ENCODE measurements around the gene ALOX12B.
"Not testable (repeated sequence)": the region's sequence is repeated elsewhere in the genome, so short reads cannot be mapped to it uniquely, and the experiment has no call there.

DNA sequence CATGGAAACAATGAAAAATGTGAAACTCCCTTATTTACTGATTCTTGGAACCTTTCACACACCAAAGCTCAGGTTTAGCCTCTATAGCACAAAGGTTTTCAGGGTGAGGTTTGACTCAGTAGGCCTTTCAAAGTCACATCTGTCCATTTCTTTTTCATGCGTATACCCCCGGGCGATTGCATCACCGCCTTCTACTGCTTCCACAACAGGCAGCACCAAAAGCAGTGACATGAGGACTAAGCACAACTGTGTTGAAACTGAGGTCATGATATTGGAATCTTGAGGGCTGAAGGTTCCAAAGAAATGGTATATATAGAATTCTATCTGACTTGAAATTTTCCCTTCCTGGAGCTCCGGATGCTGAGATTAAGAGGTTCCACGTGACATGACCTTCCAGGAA lies 63.4 kb downstream of the ALOX12B start:
- not testable (repeated sequence) for TF ChIP-seq CTCF, EP300, POLR2A (IDR thresholded peaks at IDR 0.05)

Data from tibial nerve (tissue), 4 donors.